Skeletal muscle tissue (tissue), 4 donors: ENCODE results near the gene OTOS. TPM values are rescaled to one million over a fixed set of nuclear protein-coding genes. Genes with fewer than 3 reads are reported as not detected.
A peak's percentile ranks its signal among the peaks of the same experiment; 100 is the strongest.

ENCODE experiments used
- H3K27ac ChIP-seq: one replicate; pipeline ENCODE4 v1.7.0; 2013; ENCODE audit warnings: mild to moderate bottlenecking, low read depth, low read length, inconsistent platforms
- H3K27me3 ChIP-seq, 3 donors: one replicate each; pipeline ENCODE4 v1.7.0; 2013; ENCODE audit warnings: low read length in 3 of 3; ENCODE audit not compliant: control insufficient read depth in 3 of 3, insufficient read depth in 3 of 3
- H3K36me3 ChIP-seq, 3 donors: one replicate each; pipeline ENCODE4 v1.7.0; 2013; ENCODE audit warnings: low read length in 3 of 3; ENCODE audit not compliant: control insufficient read depth in 3 of 3, insufficient read depth in 3 of 3
- H3K4me1 ChIP-seq, 3 donors: one replicate each; pipeline ENCODE4 v1.7.0; 2013; ENCODE audit warnings: low read length in 3 of 3, mild to moderate bottlenecking in 3 of 3; ENCODE audit not compliant: control insufficient read depth in 3 of 3, insufficient read depth in 3 of 3
- H3K4me3 ChIP-seq, 3 donors: one replicate each; pipeline ENCODE4 v1.7.0; 2013; ENCODE audit warnings: low read length in 3 of 3
- H3K9ac ChIP-seq, 3 donors: one replicate each; pipeline ENCODE4 v1.7.0; 2013; ENCODE audit warnings: low read length in 3 of 3, mild to moderate bottlenecking in 3 of 3, moderate library complexity in 2 of 3, low read depth in 1 of 3
- H3K9me3 ChIP-seq, 3 donors: one replicate each; pipeline ENCODE4 v1.7.0; 2013; ENCODE audit warnings: low read length in 3 of 3; ENCODE audit not compliant: control insufficient read depth in 3 of 3
- total RNA-seq: library from RNA; depleted of rRNA; stranded (reverse); fragments of >200 nt; gene quantifications from one replicate; pipeline ENCODE4 v1.2.3, GENCODE V29; 2014
- donor health status: Osteomylitis.

Gene OTOS
- total RNA-seq, 1 donor from 2014 or later: not detected

GRCh38 chr2:240144649-240145261 is 4.3 kb upstream of the OTOS start:
- H3K4me3 ChIP-seq: no peak overlapping the region
- H3K4me1 ChIP-seq: peaks cover 0 to 4% (median 0%) of the 10 kb centered on the region in 3 donors
- H3K9ac ChIP-seq: no peak overlapping the region
- no peak overlapping the region for H3K27ac ChIP-seq
- H3K36me3 ChIP-seq: no peaks in the 10 kb centered on the region
- H3K9me3 ChIP-seq: no peaks in the 10 kb centered on the region
- peaks cover 4 to 15% (median 8%) of the 10 kb centered on the region in 3 donors for H3K27me3 ChIP-seq

- Histone ChIP-seq H3K36me3 (no peaks in the 10 kb centered on the region), H3K4me1 (peaks cover 0 to 4% (median 0%) of the 10 kb centered on the region in 3 donors), H3K27me3 (peaks cover 4 to 15% (median 7%) of the 10 kb centered on the region in 3 donors), H3K4me3 (no peak overlapping the region), H3K27ac (no peak overlapping the region), H3K9me3 (no peaks in the 10 kb centered on the region), H3K9ac (peak overlapping the region in 1 of 3 donors; percentile 33)
These were observed 3.6 kb upstream of the OTOS start for GRCh38 chr2:240143801-240144648.

- Histone ChIP-seq H3K9ac (no peak overlapping the region), H3K27ac (no peak overlapping the region), H3K27me3 (peaks cover 0 to 11% (median 3%) of the 10 kb centered on the region in 3 donors), H3K9me3 (no peaks in the 10 kb centered on the region), H3K4me3 (no peak overlapping the region), H3K4me1 (peaks cover 0 to 4% (median 0%) of the 10 kb centered on the region in 3 donors), H3K36me3 (no peaks in the 10 kb centered on the region)
These were observed 2.8 kb upstream of the OTOS start for GRCh38 chr2:240143276-240143675.

- no peak overlapping the region for H3K4me3 ChIP-seq
- H3K27me3 ChIP-seq: peaks cover 0 to 11% (median 3%) of the 10 kb centered on the region in 3 donors
- H3K36me3 ChIP-seq: no peaks in the 10 kb centered on the region
- peaks cover 0 to 4% (median 0%) of the 10 kb centered on the region in 3 donors for H3K4me1 ChIP-seq
- no peak overlapping the region for H3K9ac ChIP-seq
- no peak overlapping the region for H3K27ac ChIP-seq
- H3K9me3 ChIP-seq: no peaks in the 10 kb centered on the region
These were observed 2.4 kb upstream of the OTOS start for GRCh38 chr2:240142859-240143258.

- peaks cover 0 to 4% (median 0%) of the 10 kb centered on the region in 3 donors for H3K4me1 ChIP-seq
- H3K9me3 ChIP-seq: no peaks in the 10 kb centered on the region
- no peaks in the 10 kb centered on the region for H3K36me3 ChIP-seq
- peaks cover 0 to 11% (median 3%) of the 10 kb centered on the region in 3 donors for H3K27me3 ChIP-seq
- no peak overlapping the region for H3K27ac ChIP-seq
- H3K4me3 ChIP-seq: no peak overlapping the region
- no peak overlapping the region for H3K9ac ChIP-seq
These were observed 1.9 kb upstream of the OTOS start for GRCh38 chr2:240142256-240142775.

- H3K36me3 ChIP-seq: no peaks in the 10 kb centered on the region
- H3K27me3 ChIP-seq: peaks cover 0 to 11% (median under 1%) of the 10 kb centered on the region in 3 donors
- no peaks in the 10 kb centered on the region for H3K9me3 ChIP-seq
- no peak overlapping the region for H3K27ac ChIP-seq
- H3K9ac ChIP-seq: no peak overlapping the region
- no peak overlapping the region for H3K4me3 ChIP-seq
- H3K4me1 ChIP-seq: peaks cover 2 to 6% (median 4%) of the 10 kb centered on the region in 3 donors
These were observed 1.3 kb upstream of the OTOS start for GRCh38 chr2:240141736-240142135.

- Histone ChIP-seq H3K4me1 (peaks cover 3 to 9% (median 7%) of the 10 kb centered on the region in 3 donors), H3K9ac (no peak overlapping the region), H3K36me3 (no peaks in the 10 kb centered on the region), H3K27me3 (peaks cover 0 to 8% (median 0%) of the 10 kb centered on the region in 3 donors), H3K27ac (no peak overlapping the region), H3K4me3 (no peak overlapping the region), H3K9me3 (no peaks in the 10 kb centered on the region)
These were observed 462 bp upstream of the OTOS start for GRCh38 chr2:240140920-240141319.

- H3K27me3 ChIP-seq: peaks cover 0 to 8% (median 0%) of the 10 kb centered on the region in 3 donors
- no peak overlapping the region for H3K4me3 ChIP-seq
- no peaks in the 10 kb centered on the region for H3K9me3 ChIP-seq
- no peak overlapping the region for H3K27ac ChIP-seq
- peaks cover 0 to 2% (median 0%) of the 10 kb centered on the region in 3 donors for H3K36me3 ChIP-seq
- H3K4me1 ChIP-seq: peaks cover 10 to 18% (median 17%) of the 10 kb centered on the region in 3 donors
- H3K9ac ChIP-seq: no peak overlapping the region
These were observed 628 bp downstream of the OTOS start for GRCh38 chr2:240139666-240140393.

GRCh38 chr2:240139011-240139441 is 1.4 kb downstream of the OTOS start:
- Histone ChIP-seq H3K36me3 (peaks cover 0 to 2% (median 0%) of the 10 kb centered on the region in 3 donors), H3K27ac (no peak overlapping the region), H3K9ac (no peak overlapping the region), H3K27me3 (peaks cover 0 to 8% (median 0%) of the 10 kb centered on the region in 3 donors), H3K4me3 (no peak overlapping the region), H3K4me1 (peaks cover 13 to 26% (median 24%) of the 10 kb centered on the region in 3 donors), H3K9me3 (no peaks in the 10 kb centered on the region)
